Sigmoid colon (tissue), 7 donors: Measurements from ENCODE around the gene RUNDC1. TPM values are rescaled to one million over a fixed set of nuclear protein-coding genes. Genes with fewer than 3 reads are reported as not detected.
A peak's percentile ranks its signal among the peaks of the same experiment; 100 is the strongest.

ENCODE experiments used
- DNase-seq: peaks from one replicate; pipeline ENCODE4 v3.0.0-alpha.2; 2019
- H3K27ac ChIP-seq, 4 donors: fragments of 200-600 bp; sonication (generic); one replicate each; pipeline ENCODE4 v1.5.1; 2016 to 2019; ENCODE audit warnings: mild to moderate bottlenecking in 1 of 4
- H3K27me3 ChIP-seq, 3 donors: fragments of 200-600 bp; sonication (generic); one replicate each; pipeline ENCODE4 v1.5.1; 2019; ENCODE audit warnings: mild to moderate bottlenecking in 1 of 3
- H3K36me3 ChIP-seq, 4 donors: fragments of 200-600 bp; sonication (generic); one replicate each; pipeline ENCODE4 v1.5.1; 2016 to 2019
- H3K4me1 ChIP-seq, 4 donors: fragments of 200-600 bp; sonication (generic); one replicate each; pipeline ENCODE4 v1.5.1; 2017 to 2019
- H3K4me3 ChIP-seq, 4 donors: fragments of 200-600 bp; sonication (generic); one replicate each; pipeline ENCODE4 v1.5.1; 2017 to 2019; ENCODE audit warnings: mild to moderate bottlenecking in 2 of 4, moderate library complexity in 1 of 4
- H3K9me3 ChIP-seq, 4 donors: fragments of 200-600 bp in 3 of 4; sonication (generic) in 3 of 4; one replicate each; pipeline versions ENCODE4 v1.5.1 to v1.6.1; 2013 to 2019
- CTCF ChIP-seq, 4 experiments: fragments of 450-650 bp in 3 of 4; fragments of 200-600 bp in 1 of 4; IDR thresholded peaks; one replicate each; pipeline ENCODE4 v1.5.1; 2016 to 2019; ENCODE audit warnings: antibody characterized with exemption in 4 of 4, mild to moderate bottlenecking in 3 of 4, moderate library complexity in 2 of 4
- EP300 ChIP-seq, 4 donors: sonication (generic); formaldehyde crosslinking; IDR thresholded peaks; one replicate each; pipeline ENCODE4 v1.6.1; 2017; ENCODE audit warnings: antibody characterized with exemption in 4 of 4
- POLR2A ChIP-seq, 2 donors: fragments of 450-650 bp; IDR thresholded peaks; one replicate each; pipeline ENCODE4 v1.6.1; 2016; ENCODE audit warnings: antibody characterized with exemption in 2 of 2, mild to moderate bottlenecking in 2 of 2, moderate library complexity in 2 of 2
- POLR2AphosphoS5 ChIP-seq, 4 donors: sonication (generic); formaldehyde crosslinking; IDR thresholded peaks; one replicate each; pipeline ENCODE4 v1.6.1; 2017; ENCODE audit warnings: antibody characterized with exemption in 4 of 4
- whole genome bisulfite sequencing, 2 donors: extraction: QIAGEN DNeasy Blood & Tissue Kit; methylation state at CpG; one replicate each; pipeline ENCODE4 v1.1.7; 2013; 5-methylcytosine and 5-hydroxymethylcytosine counted together
- intact Hi-C: fragments of 100-400 bp; cut with DNase I; formaldehyde crosslinking; loops from one replicate; pipeline ENCODE4 v1.15.1; 2023
- polyA plus RNA-seq, 3 donors: library from polyadenylated mRNA; stranded (reverse); fragments of 200-250 nt; gene quantifications; one replicate each; pipeline ENCODE4 v1.2.3, GENCODE V29; 2013
- total RNA-seq, 4 donors: library from RNA; depleted of rRNA; stranded (reverse); fragments of >200 nt; gene quantifications; one replicate each; pipeline ENCODE4 v1.1.0, GENCODE V29; 2016
- donor health status: healthy with polysubstance abuse.
- donor health status: Bipolar disorder and iron deficiency.
- donor health status: healthy.

The RUNDC1 gene
- total and polyA plus RNA-seq, 7 donors: 8.4 to 14.7 (median 10.5) TPM

- no peak overlapping the region for H3K27ac ChIP-seq
- intact Hi-C loops: loop anchor here (5.0 kb wide), 2 partner anchors 54 to 99 kb away; partner anchors contain the start of gene BRCA1
- no peak for TF ChIP-seq POLR2AphosphoS5 (IDR thresholded peaks at IDR 0.05)
- no peaks in the 10 kb centered on the region for H3K27me3 ChIP-seq
- H3K4me3 ChIP-seq: no peak overlapping the region
- H3K4me1 ChIP-seq: peaks cover 0 to 12% (median 4%) of the 10 kb centered on the region in 4 donors
- no peaks in the 10 kb centered on the region for H3K9me3 ChIP-seq
- DNase-seq: no peak
- H3K36me3 ChIP-seq: no peaks in the 10 kb centered on the region
- WGBS, 2 donors: 82 to 88% methylated on average over 17 of the region's 17 CpGs
These were observed 48.0 kb downstream of the RUNDC1 start for GRCh38 chr17:43028221-43028861.

- H3K27me3 ChIP-seq: no peaks in the 10 kb centered on the region
- TF ChIP-seq EP300 (IDR thresholded peaks at IDR 0.05) (no peak), POLR2AphosphoS5 (IDR thresholded peaks at IDR 0.05) (no peak), POLR2A (IDR thresholded peaks at IDR 0.05) (no peak), CTCF (IDR thresholded peaks at IDR 0.05) (no peak)
- H3K4me1 ChIP-seq: peaks cover 0 to 4% (median 0%) of the 10 kb centered on the region in 4 donors
- H3K27ac ChIP-seq: peak overlapping the region in 2 of 4 donors; percentile 24 to 53
- no peak overlapping the region for H3K4me3 ChIP-seq
- WGBS, 2 donors: 70 to 86% methylated on average over 6 of the region's 6 CpGs
- H3K9me3 ChIP-seq: no peaks in the 10 kb centered on the region
- DNase-seq: no peak
- no peaks in the 10 kb centered on the region for H3K36me3 ChIP-seq
- intact Hi-C loops: no loop called here
These were observed 49.9 kb downstream of the RUNDC1 start for GRCh38 chr17:43030137-43030767.

GRCh38 chr17:43031666-43032065 is 51.3 kb downstream of the RUNDC1 start:
- TF ChIP-seq POLR2AphosphoS5 (IDR thresholded peaks at IDR 0.05) (no peak), POLR2A (IDR thresholded peaks at IDR 0.05) (no peak), EP300 (IDR thresholded peaks at IDR 0.05) (no peak), CTCF (IDR thresholded peaks at IDR 0.05) (no peak)
- no peak for DNase-seq
- Histone ChIP-seq H3K9me3 (no peaks in the 10 kb centered on the region), H3K36me3 (no peaks in the 10 kb centered on the region), H3K27me3 (no peaks in the 10 kb centered on the region), H3K27ac (no peak overlapping the region), H3K4me1 (no peaks in the 10 kb centered on the region), H3K4me3 (no peak overlapping the region)
- intact Hi-C loops: no loop called here
- 85 to 86% methylated on average over 3 of the region's 3 CpGs for WGBS, 2 donors

GRCh38 chr17:43033948-43034881 is 53.9 kb downstream of the RUNDC1 start:
- Histone ChIP-seq H3K9me3 (no peaks in the 10 kb centered on the region), H3K4me1 (no peaks in the 10 kb centered on the region), H3K27me3 (no peaks in the 10 kb centered on the region), H3K4me3 (no peak overlapping the region), H3K27ac (no peak overlapping the region), H3K36me3 (no peaks in the 10 kb centered on the region)
- no peak for TF ChIP-seq POLR2A (IDR thresholded peaks at IDR 0.05)
- no peak for TF ChIP-seq EP300 (IDR thresholded peaks at IDR 0.05)
- no peak for TF ChIP-seq CTCF (IDR thresholded peaks at IDR 0.05)
- no peak for TF ChIP-seq POLR2AphosphoS5 (IDR thresholded peaks at IDR 0.05)
- 66 to 71% methylated on average over 12 of the region's 12 CpGs for WGBS, 2 donors
- intact Hi-C loops: no loop called here
- no peak for DNase-seq

- H3K36me3 ChIP-seq: no peaks in the 10 kb centered on the region
- no peaks in the 10 kb centered on the region for H3K9me3 ChIP-seq
- H3K27ac ChIP-seq: no peak overlapping the region
- intact Hi-C loops: no loop called here
- TF ChIP-seq POLR2A (IDR thresholded peaks at IDR 0.05) (no peak), CTCF (IDR thresholded peaks at IDR 0.05) (no peak), EP300 (IDR thresholded peaks at IDR 0.05) (no peak), POLR2AphosphoS5 (IDR thresholded peaks at IDR 0.05) (no peak)
- no peak for DNase-seq
- H3K4me3 ChIP-seq: no peak overlapping the region
- H3K27me3 ChIP-seq: no peaks in the 10 kb centered on the region
- H3K4me1 ChIP-seq: no peaks in the 10 kb centered on the region
- 92 to 97% methylated on average over 3 of the region's 3 CpGs for WGBS, 2 donors
These were observed 54.5 kb downstream of the RUNDC1 start for GRCh38 chr17:43034894-43035293.
